Thoracic aorta (tissue), 2 donors: ENCODE data around the gene IL1RAP. TPM values are rescaled to one million over a fixed set of nuclear protein-coding genes. Genes with fewer than 3 reads are reported as not detected.

ENCODE experiments used
- ATAC-seq: fragments of 150-250 bp; one replicate; pipeline ENCODE4 v1.8.0; 2017; ENCODE audit warnings: low read depth; ENCODE audit not compliant: insufficient number of reproducible peaks, low FRiP score
- DNase-seq: peaks from one replicate; pipeline ENCODE4 v3.0.0-alpha.2; 2020; ENCODE audit warnings: low spot score
- H3K27ac ChIP-seq, 2 donors: fragments of 200-600 bp; sonication (generic); 1 replicate in 1 of 2; 2 replicates in 1 of 2; pipeline ENCODE4 v1.5.1; 2016; ENCODE audit warnings: mild to moderate bottlenecking in 2 of 2, moderate library complexity in 2 of 2
- H3K27me3 ChIP-seq: fragments of 200-600 bp; sonication (generic); replicated peaks from 2 replicates; pipeline ENCODE4 v1.6.0; 2016; ENCODE audit warnings: mild to moderate bottlenecking; ENCODE audit not compliant: insufficient read depth
- H3K36me3 ChIP-seq: fragments of 200-600 bp; sonication (generic); one replicate; pipeline ENCODE4 v1.5.1; 2016
- H3K4me1 ChIP-seq, 2 donors: fragments of 200-600 bp; sonication (generic); 1 replicate in 1 of 2; 2 replicates in 1 of 2; pipeline versions ENCODE4 v1.5.1 to v1.6.0; 2016; ENCODE audit warnings: low read depth in 2 of 2, mild to moderate bottlenecking in 1 of 2; ENCODE audit not compliant: control insufficient read depth in 1 of 2
- H3K4me3 ChIP-seq: fragments of 200-600 bp; sonication (generic); 2 replicates; pipeline ENCODE4 v1.5.1; 2016; ENCODE audit warnings: mild to moderate bottlenecking
- H3K9me3 ChIP-seq: fragments of 200-600 bp; sonication (generic); 2 replicates; pipeline ENCODE4 v1.5.1; 2016
- CTCF ChIP-seq: fragments of 200-600 bp; sonication (generic); IDR thresholded peaks from one replicate; pipeline ENCODE4 v1.5.1; 2019; ENCODE audit warnings: antibody characterized with exemption
- total RNA-seq, 2 donors: library from RNA; depleted of rRNA; stranded (reverse); fragments of >200 nt; gene quantifications; one replicate each; pipeline versions ENCODE4 v1.1.0 to v1.2.3, GENCODE V29; 2016

Gene IL1RAP
- total RNA-seq, 2 donors from 2014 or later, result 19.8 to 32.9 TPM

GRCh38 chr3:190562866-190563510 is 49.1 kb downstream of the IL1RAP start:
- DNase-seq (no peak), ATAC-seq (no peak)
- Histone ChIP-seq H3K36me3 (no peaks in the 10 kb centered on the region), H3K4me1 (peaks cover 7 to 11% of the 10 kb centered on the region in 2 donors), H3K27ac (no peak overlapping the region), H3K27me3 (no peaks in the 10 kb centered on the region), H3K4me3 (no peak overlapping the region), H3K9me3 (no peaks in the 10 kb centered on the region)
- no peak for TF ChIP-seq CTCF

GRCh38 chr3:190564175-190564574 is 50.3 kb downstream of the IL1RAP start:
- H3K27ac ChIP-seq, result no peak overlapping the region
- H3K27me3 ChIP-seq, result no peaks in the 10 kb centered on the region
- H3K4me1 ChIP-seq, result peaks cover 7 to 11% of the 10 kb centered on the region in 2 donors
- no peak for TF ChIP-seq CTCF
- H3K36me3 ChIP-seq, result no peaks in the 10 kb centered on the region
- H3K9me3 ChIP-seq, result no peaks in the 10 kb centered on the region
- ATAC-seq, result no peak
- H3K4me3 ChIP-seq, result no peak overlapping the region
- no peak for DNase-seq

- Histone ChIP-seq H3K27me3 (no peaks in the 10 kb centered on the region), H3K36me3 (no peaks in the 10 kb centered on the region), H3K4me1 (peaks cover 7 to 11% of the 10 kb centered on the region in 2 donors), H3K9me3 (no peaks in the 10 kb centered on the region), H3K4me3 (no peak overlapping the region), H3K27ac (peak overlapping the region in 1 of 2 donors; percentile 63)
- DNase-seq (peak; percentile 85), ATAC-seq (peak; percentile 93)
- no peak for TF ChIP-seq CTCF
These were observed 52.4 kb downstream of the IL1RAP start for GRCh38 chr3:190566043-190566933.

GRCh38 chr3:190568036-190568435 is 54.2 kb downstream of the IL1RAP start:
- Histone ChIP-seq H3K36me3 (no peaks in the 10 kb centered on the region), H3K4me1 (peaks cover 7 to 11% of the 10 kb centered on the region in 2 donors), H3K27ac (no peak overlapping the region), H3K9me3 (no peaks in the 10 kb centered on the region), H3K27me3 (no peaks in the 10 kb centered on the region), H3K4me3 (no peak overlapping the region)
- DNase-seq (no peak), ATAC-seq (no peak)
- TF ChIP-seq CTCF, result no peak

GRCh38 chr3:190574473-190574872 is 60.6 kb downstream of the IL1RAP start:
- peaks cover 9 to 11% of the 10 kb centered on the region in 2 donors for H3K4me1 ChIP-seq
- TF ChIP-seq CTCF, result no peak
- H3K27me3 ChIP-seq, result no peaks in the 10 kb centered on the region
- H3K36me3 ChIP-seq, result no peaks in the 10 kb centered on the region
- peak overlapping the region in 1 of 2 donors; percentile 30 for H3K27ac ChIP-seq
- ATAC-seq, result no peak
- no peaks in the 10 kb centered on the region for H3K9me3 ChIP-seq
- H3K4me3 ChIP-seq, result no peak overlapping the region
- no peak for DNase-seq
